ENCODE measurements around the gene CTNND2. TPM values are rescaled to one million over a fixed set of nuclear protein-coding genes. Genes with fewer than 3 reads are reported as not detected.

Gene CTNND2
- total and polyA plus RNA-seq, 9 of the 15 experiments (the other 6 are each of a cell fraction or from before 2014, with no cell fraction given): 0.03 to 0.35 TPM; not detected in 7

DNA sequence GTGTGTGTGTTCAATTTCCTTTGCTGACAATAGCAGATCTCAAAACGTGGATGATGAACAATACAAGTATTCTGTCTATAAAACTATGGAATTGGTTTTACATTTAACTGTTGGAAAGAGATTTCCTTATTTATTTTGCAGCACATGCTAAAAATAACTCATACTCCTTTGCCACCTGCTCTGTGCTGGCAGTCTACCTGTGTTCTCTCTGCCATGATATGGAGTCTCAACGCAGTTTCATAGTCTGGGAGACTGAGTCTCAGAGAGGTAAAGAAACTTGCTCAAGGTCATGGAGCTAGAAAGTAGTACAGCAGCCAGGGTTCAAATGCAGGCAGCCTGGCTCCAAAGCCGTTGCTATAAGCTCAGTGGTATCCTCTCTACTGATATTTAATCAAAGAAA is 677.2 kb downstream of the CTNND2 start:
- Histone ChIP-seq H3K27me3 (ENCODE audit: control insufficient read depth in 2 of 2, insufficient read depth in 2 of 2, low read length in 2 of 2) (no peaks in the 10 kb centered on the region), H3K9me1 (ENCODE audit: control insufficient read depth, insufficient read depth, low read length) (no peaks in the 10 kb centered on the region), H3K27ac (ENCODE audit: extremely low read depth, low read depth, low read length) (no peak overlapping the region), H3K4me1 (replicated peaks in 1 of 2; ENCODE audit: control insufficient read depth in 2 of 2, insufficient read depth in 2 of 2, low read length in 2 of 2) (no peaks in the 10 kb centered on the region), H3K9me3 (replicated peaks; ENCODE audit: control insufficient read depth, insufficient read depth, low read depth, low read length) (no peaks in the 10 kb centered on the region), H3K4me3 (no peak overlapping the region), H3K9ac (ENCODE audit: insufficient read depth in 1 of 2, low read depth in 2 of 2, low read length in 2 of 2) (no peak overlapping the region), H3K79me2 (ENCODE audit: control insufficient read depth, insufficient read depth, low read length) (no peaks in the 10 kb centered on the region), H2AFZ (ENCODE audit: low read depth, low read length) (no peak overlapping the region), H4K20me1 (replicated peaks; ENCODE audit: control insufficient read depth, insufficient read depth, low read length) (no peaks in the 10 kb centered on the region), H3K4me2 (ENCODE audit: insufficient read depth, low read length) (no peak overlapping the region), H3K36me3 (ENCODE audit: control insufficient read depth, insufficient read depth, low read length) (no peaks in the 10 kb centered on the region)
- no TSS peak for BruUV-seq (replicated peaks)
- no peak for ATAC-seq
- DNase-seq (ENCODE audit: extremely low read depth in 1 of 4, low spot score in 3 of 4): no peak
- in situ Hi-C loops (cut with MboI) (no loop called here), intact Hi-C loops (cut with micrococcal nuclease) (no loop called here)
- TF ChIP-seq ETV6 (IDR thresholded peaks at IDR 0.05; ENCODE audit: borderline replicate concordance in 1 of 2, low read depth in 2 of 2, low read length in 1 of 2) (no peak), ETV6 (CRISPR knock-in tag; IDR thresholded peaks at IDR 0.05; ENCODE audit: borderline replicate concordance) (no peak), PHB (CRISPR knock-in tag; IDR thresholded peaks at IDR 0.05) (no peak), MNT (conservative IDR thresholded peaks at IDR 0.05) (no peak)
- no peak for FAIRE-seq
- POLR2A ChIA-PET: no interaction called here
- WGBS (ENCODE audit: insufficient coverage, low coverage, missing lambda C conversion rate): 0% methylated on average over 3 of the region's 3 CpGs
- CTCF ChIA-PET (ENCODE audit: low intra/inter-chr PET ratio): no interaction called here

Data from K562 (cell line).